AG04450 (cell line): ENCODE data around the gene ERGIC2. TPM values are rescaled to one million over a fixed set of nuclear protein-coding genes. Genes with fewer than 3 reads are reported as not detected.

ENCODE experiments used
- CTCF ChIA-PET: fragments of 300-600, 350-600 bp; formaldehyde crosslinking; extraction: SDS; loops from one replicate; lab custom pipeline; 2022; ENCODE audit warnings: antibody characterized with exemption, inconsistent platforms; lab: Charles Lee
- POLR2A ChIA-PET: fragments of 350-600 bp; formaldehyde crosslinking; extraction: SDS; loops from one replicate; lab custom pipeline; 2021; ENCODE audit warnings: antibody characterized with exemption, inconsistent platforms; lab: Yijun Ruan, JAX
- DNase-seq: peaks from one replicate; pipeline ENCODE4 v3.0.0-alpha.2; 2011; ENCODE audit warnings: low read depth, low spot score
- H3K27ac ChIP-seq: one replicate; pipeline ENCODE4 v1.5.1; 2012; ENCODE audit warnings: low read depth, low read length, control low read depth
- H3K27me3 ChIP-seq: one replicate; pipeline ENCODE4 v1.6.0; 2012; ENCODE audit warnings: low read length; ENCODE audit not compliant: control insufficient read depth, insufficient read depth
- H3K4me3 ChIP-seq: 2 replicates; pipeline ENCODE4 v1.5.1; 2011; ENCODE audit warnings: mild to moderate bottlenecking, low read depth, low read length, control low read depth
- H3K9me3 ChIP-seq: 2 replicates; pipeline ENCODE4 v1.5.1; 2012; ENCODE audit warnings: low read length; ENCODE audit not compliant: control insufficient read depth, insufficient read depth
- CTCF ChIP-seq: IDR thresholded peaks from 2 replicates; pipeline ENCODE4 v1.5.1; 2011; ENCODE audit warnings: low read depth, low read length, control low read depth, inconsistent platforms
- polyA plus RNA-seq: library from polyadenylated mRNA; depleted of rRNA; stranded (reverse); fragments of >200 nt; gene quantifications from 2 replicates; pipeline ENCODE4 v1.2.3, GENCODE V29; 2011

ERGIC2 gene
- polyA plus RNA-seq, 1 experiment, result 62.5 TPM

GRCh38 chr12:29354954-29355353 lies 26.0 kb downstream of the ERGIC2 start:
- TF ChIP-seq CTCF, result no peak
- Histone ChIP-seq H3K27me3 (no peaks in the 10 kb centered on the region), H3K4me3 (no peak overlapping the region), H3K27ac (no peak overlapping the region), H3K9me3 (no peaks in the 10 kb centered on the region)
- CTCF ChIA-PET, result no interaction called here
- POLR2A ChIA-PET, result no interaction called here
- DNase-seq, result no peak

- ChIA-PET POLR2A (no interaction called here), CTCF (no interaction called here)
- Histone ChIP-seq H3K27ac (no peak overlapping the region), H3K27me3 (no peaks in the 10 kb centered on the region), H3K4me3 (no peak overlapping the region), H3K9me3 (no peaks in the 10 kb centered on the region)
- TF ChIP-seq CTCF, result no peak
- no peak for DNase-seq
These were observed 30.9 kb downstream of the ERGIC2 start for GRCh38 chr12:29350080-29350479.

GRCh38 chr12:29346769-29347421 lies 34.1 kb downstream of the ERGIC2 start:
- Histone ChIP-seq H3K4me3 (no peak overlapping the region), H3K9me3 (no peaks in the 10 kb centered on the region), H3K27me3 (no peaks in the 10 kb centered on the region), H3K27ac (no peak overlapping the region)
- ChIA-PET POLR2A (no interaction called here), CTCF (interaction anchor here (0.6 kb wide), 1 partner anchor 29 kb away, joined by 3 read pairs; no protein-coding TSS in a partner anchor)
- TF ChIP-seq CTCF, result no peak
- DNase-seq, result no peak

- H3K9me3 ChIP-seq, result no peaks in the 10 kb centered on the region
- ChIA-PET POLR2A (no interaction called here), CTCF (interaction anchor here (1.1 kb wide), 1 partner anchor 43 kb away, joined by 3 read pairs; no protein-coding TSS in a partner anchor)
- no peaks in the 10 kb centered on the region for H3K27me3 ChIP-seq
- no peak for TF ChIP-seq CTCF
- no peak overlapping the region for H3K27ac ChIP-seq
- H3K4me3 ChIP-seq, result no peak overlapping the region
- DNase-seq, result no peak
These were observed 37.8 kb downstream of the ERGIC2 start for GRCh38 chr12:29343022-29343799.

- Histone ChIP-seq H3K27ac (no peak overlapping the region), H3K27me3 (no peaks in the 10 kb centered on the region), H3K9me3 (no peaks in the 10 kb centered on the region), H3K4me3 (no peak overlapping the region)
- no peak for TF ChIP-seq CTCF
- CTCF ChIA-PET, result interaction anchor here (0.7 kb wide), 1 partner anchor 32 kb away, joined by 3 read pairs; no protein-coding TSS in a partner anchor
- no peak for DNase-seq
- POLR2A ChIA-PET, result no interaction called here
These were observed 43.6 kb downstream of the ERGIC2 start for GRCh38 chr12:29337325-29337724.
